ENCODE measurements around the gene ATAD1.

DNA sequence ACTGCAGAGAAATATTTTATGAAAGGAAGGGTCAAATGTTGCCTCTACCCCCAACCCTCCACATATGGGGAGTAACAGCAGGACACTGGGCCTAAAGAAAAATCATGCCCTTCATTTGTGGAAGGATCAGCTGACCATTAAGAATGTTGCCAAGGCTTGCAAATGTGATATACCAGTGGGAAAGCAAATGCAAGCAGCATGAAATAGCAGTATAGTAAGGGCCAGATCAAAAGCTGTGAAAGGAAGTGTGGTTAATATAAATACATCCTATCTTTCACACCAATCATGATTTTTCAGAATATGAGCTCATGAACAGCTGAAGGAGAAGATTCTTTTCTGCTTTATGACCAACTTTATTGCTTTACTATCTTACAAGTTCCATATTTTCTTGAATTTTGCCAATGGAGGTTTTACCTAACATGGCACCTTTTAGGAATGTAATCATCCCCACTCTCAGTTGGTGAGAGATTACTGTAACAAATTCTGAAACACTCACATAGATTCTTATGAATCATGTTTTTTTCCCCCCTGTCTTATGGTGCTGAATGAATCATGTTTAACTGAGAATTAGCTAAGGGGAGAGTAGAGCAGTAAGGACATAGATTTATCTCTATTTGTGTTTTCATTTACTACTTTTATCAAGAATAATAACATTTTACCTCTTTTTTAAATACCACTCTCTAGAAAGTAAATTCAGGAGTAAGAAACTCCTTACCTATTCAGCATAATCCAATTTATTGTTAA is 12.1 kb upstream of the ATAD1 start:
- TF ChIP-seq, protein P1, sequence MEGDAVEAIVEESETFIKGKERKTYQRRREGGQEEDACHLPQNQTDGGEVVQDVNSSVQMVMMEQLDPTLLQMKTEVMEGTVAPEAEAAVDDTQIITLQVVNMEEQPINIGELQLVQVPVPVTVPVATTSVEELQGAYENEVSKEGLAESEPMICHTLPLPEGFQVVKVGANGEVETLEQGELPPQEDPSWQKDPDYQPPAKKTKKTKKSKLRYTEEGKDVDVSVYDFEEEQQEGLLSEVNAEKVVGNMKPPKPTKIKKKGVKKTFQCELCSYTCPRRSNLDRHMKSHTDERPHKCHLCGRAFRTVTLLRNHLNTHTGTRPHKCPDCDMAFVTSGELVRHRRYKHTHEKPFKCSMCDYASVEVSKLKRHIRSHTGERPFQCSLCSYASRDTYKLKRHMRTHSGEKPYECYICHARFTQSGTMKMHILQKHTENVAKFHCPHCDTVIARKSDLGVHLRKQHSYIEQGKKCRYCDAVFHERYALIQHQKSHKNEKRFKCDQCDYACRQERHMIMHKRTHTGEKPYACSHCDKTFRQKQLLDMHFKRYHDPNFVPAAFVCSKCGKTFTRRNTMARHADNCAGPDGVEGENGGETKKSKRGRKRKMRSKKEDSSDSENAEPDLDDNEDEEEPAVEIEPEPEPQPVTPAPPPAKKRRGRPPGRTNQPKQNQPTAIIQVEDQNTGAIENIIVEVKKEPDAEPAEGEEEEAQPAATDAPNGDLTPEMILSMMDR (IDR thresholded peaks at IDR 0.05; ENCODE audit: low read depth, low read length, poor library complexity, severe bottlenecking): no peak
- no peak for TF ChIP-seq EZH2phosphoT487 (IDR thresholded peaks at IDR 0.05; ENCODE audit: borderline replicate concordance, low read length)
